ENCODE measurements around the gene CPT1B. TPM values are rescaled to one million over a fixed set of nuclear protein-coding genes. Genes with fewer than 3 reads are reported as not detected.

CPT1B gene
- total and polyA plus RNA-seq, 10 of the 15 experiments (the other 5 are each of a cell fraction or from before 2014, with no cell fraction given), result 3.5 to 54.0 (median 21.7) TPM

- TF ChIP-seq POLR2AphosphoS5 (IDR thresholded peaks at IDR 0.05; ENCODE audit: low read length), result peak; percentile 54; the same call in 1 of the 2 replicates
- TF ChIP-seq ZNF384 (IDR thresholded peaks at IDR 0.05; ENCODE audit: borderline replicate concordance, low read depth, low read length), result no peak
- no peak for TF ChIP-seq NRF1 (conservative IDR thresholded peaks at IDR 0.05; ENCODE audit: low read depth, low read length)
- TF ChIP-seq, protein P1, sequence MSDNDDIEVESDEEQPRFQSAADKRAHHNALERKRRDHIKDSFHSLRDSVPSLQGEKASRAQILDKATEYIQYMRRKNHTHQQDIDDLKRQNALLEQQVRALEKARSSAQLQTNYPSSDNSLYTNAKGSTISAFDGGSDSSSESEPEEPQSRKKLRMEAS (IDR thresholded peaks at IDR 0.05; ENCODE audit: low read depth, low read length), result 0 out of 2 replicates have a peak, but pooled peaks have one; percentile 15
- no peak; the same call in 1 of the 2 replicates for TF ChIP-seq PAX5 (IDR thresholded peaks at IDR 0.05; ENCODE audit: borderline replicate concordance, low read depth, low read length)
- TF ChIP-seq E2F4 (IDR thresholded peaks at IDR 0.05; ENCODE audit: low read depth, low read length), result no peak
- TF ChIP-seq SP1 (IDR thresholded peaks at IDR 0.05; ENCODE audit: low read depth, low read length), result peak; percentile 86
- TF ChIP-seq TAF1 (IDR thresholded peaks at IDR 0.05; ENCODE audit: borderline replicate concordance, low read depth, low read length), result peak; percentile 52; the same call in 1 of the 2 replicates
- TF ChIP-seq NFXL1 (IDR thresholded peaks at IDR 0.05; ENCODE audit: borderline replicate concordance), result no peak
- TF ChIP-seq BCL3 (IDR thresholded peaks at IDR 0.05; ENCODE audit: borderline replicate concordance, insufficient read depth, low read depth, low read length, poor library complexity, severe bottlenecking), result no peak
- TF ChIP-seq NR2C1 (IDR thresholded peaks at IDR 0.05), result peak; percentile 40; the same call in 1 of the 2 replicates
- TF ChIP-seq BRCA1 (IDR thresholded peaks at IDR 0.05; ENCODE audit: low read depth, low read length), result no peak
- TF ChIP-seq CUX1 (IDR thresholded peaks at IDR 0.05; ENCODE audit: insufficient replicate concordance, low read depth, low read length), result no peak
- TF ChIP-seq BMI1 (IDR thresholded peaks at IDR 0.05; ENCODE audit: borderline replicate concordance), result no peak
- TF ChIP-seq PBX3 (IDR thresholded peaks at IDR 0.05; ENCODE audit: insufficient replicate concordance, low read depth, low read length), result peak; percentile 41
- TF ChIP-seq ASH2L (IDR thresholded peaks at IDR 0.05; ENCODE audit: borderline replicate concordance, low read depth), result no peak
- TF ChIP-seq HDAC6 (IDR thresholded peaks at IDR 0.05; ENCODE audit: unreplicated experiment), result no peak
- TF ChIP-seq GABPA (IDR thresholded peaks at IDR 0.05; ENCODE audit: low read depth), result 0 out of 2 replicates have a peak, but pooled peaks have one; percentile 31
- peak; percentile 45; the same call in 1 of the 2 replicates for TF ChIP-seq SMC3 (IDR thresholded peaks at IDR 0.05; ENCODE audit: borderline replicate concordance, low read length)
- peak; percentile 46; the same call in 1 of the 2 replicates for TF ChIP-seq NBN (IDR thresholded peaks at IDR 0.05)
These were observed 15.5 kb downstream of the CPT1B start, which contains the start of gene SYCE3 (continued) for GRCh38 chr22:50562523-50563412.
